A549 (cell line): ENCODE data around the gene DLG1. TPM values are rescaled to one million over a fixed set of nuclear protein-coding genes. Genes with fewer than 3 reads are reported as not detected.

Experiments
- ATAC-seq, 2 experiments: fragments of 200-7000 bp in 1 of 2; fragments of >200 bp in 1 of 2; cut with Nextera tagmentation in 1 of 2; cut with Tn5 transposase in 1 of 2; 3 replicates each; pipeline versions ENCODE4 v1.8.0 to v1.9.1; 2018 to 2020; ENCODE audit warnings: mild to moderate bottlenecking in 1 of 2, moderate library complexity in 1 of 2
- CTCF ChIA-PET: fragments of 300-600 bp; sonication (Branson Sonifier 250); formaldehyde crosslinking; extraction: SDS; loops from one replicate; lab custom pipeline; 2021; ENCODE audit warnings: antibody characterized with exemption, inconsistent platforms; lab: Yijun Ruan, JAX
- POLR2A ChIA-PET: fragments of 350-600 bp; formaldehyde crosslinking; extraction: SDS; loops from one replicate; lab custom pipeline; 2021; ENCODE audit warnings: antibody characterized with exemption, inconsistent platforms; lab: Yijun Ruan, JAX
- DNase-seq, 2 experiments: peaks; one replicate each; pipeline versions ENCODE4 v3.0.0 to v3.0.0-alpha.2; 2011 to 2016; ENCODE audit warnings: low read depth in 1 of 2, low spot score in 1 of 2
- FAIRE-seq: peaks from 2 replicates; lab custom pipeline; 2011; peaks lifted over from hg19 to GRCh38; lab: Jason Lieb, UNC
- H3K27ac ChIP-seq, 2 experiments: fragments of >200 bp; sonication (Bioruptor Twin); formaldehyde crosslinking; 3 replicates each; pipeline ENCODE4 v1.5.1; 2016 to 2017
- H3K4me1 ChIP-seq: fragments of >200 bp; sonication (Bioruptor Twin); formaldehyde crosslinking; 3 replicates; pipeline ENCODE4 v1.6.1; 2016
- H3K4me2 ChIP-seq: fragments of >200 bp; sonication (Bioruptor Twin); formaldehyde crosslinking; 3 replicates; pipeline ENCODE4 v1.6.1; 2016
- H3K4me3 ChIP-seq: fragments of >200 bp; sonication (Bioruptor Twin); formaldehyde crosslinking; 3 replicates; pipeline ENCODE4 v1.5.1; 2016
- H3K9me3 ChIP-seq: fragments of >200 bp; sonication (Bioruptor Twin); formaldehyde crosslinking; 3 replicates; pipeline ENCODE4 v1.6.1; 2016
- CBX8 ChIP-seq: fragments of 200-600 bp; sonication (generic); IDR thresholded peaks from 2 replicates; pipeline ENCODE4 v1.6.1; 2016
- CEBPB ChIP-seq, 2 experiments: fragments of >200 bp in 1 of 2; sonication (Bioruptor Twin) in 1 of 2; formaldehyde crosslinking in 1 of 2; IDR thresholded peaks; 2 replicates each; pipeline ENCODE4 v1.6.1; 2012 to 2016
- CHD2 ChIP-seq: fragments of 150-350 bp; IDR thresholded peaks from 2 replicates; pipeline ENCODE4 v1.6.1; 2014; ENCODE audit warnings: low read length; ENCODE audit not compliant: partially characterized antibody
- FOSB ChIP-seq: fragments of 250-450 bp; sonication (Bioruptor Pico); IDR thresholded peaks from 2 replicates; pipeline ENCODE4 v1.5.0; 2020; ENCODE audit warnings: mild to moderate bottlenecking, moderate library complexity
- FOSL2 ChIP-seq, 2 experiments: fragments of 450-650 bp in 1 of 2; fragments of >200 bp in 1 of 2; sonication (Bioruptor Twin) in 1 of 2; formaldehyde crosslinking; IDR thresholded peaks; 2 replicates each; pipeline versions ENCODE4 v1.5.0 to v1.6.1; 2016 to 2020; ENCODE audit warnings: mild to moderate bottlenecking in 1 of 2, moderate library complexity in 1 of 2
- JUN ChIP-seq, 2 experiments: fragments of >200 bp; sonication (Bioruptor Twin); formaldehyde crosslinking; IDR thresholded peaks; 2 replicates in 1 of 2; 3 replicates in 1 of 2; pipeline ENCODE4 v1.6.1; 2016 to 2017
- KDM1A ChIP-seq: fragments of 200-600 bp; sonication (generic); IDR thresholded peaks from 2 replicates; pipeline ENCODE4 v1.6.1; 2016; ENCODE audit warnings: low read depth, mild to moderate bottlenecking
- MAFK ChIP-seq: fragments of 450-650 bp; IDR thresholded peaks from 2 replicates; pipeline ENCODE4 v1.6.1; 2014; ENCODE audit not compliant: partially characterized antibody
- NPAS2 ChIP-seq: fragments of 250-450 bp; sonication (Bioruptor Pico); IDR thresholded peaks from 2 replicates; pipeline ENCODE4 v1.8.0; 2022; ENCODE audit warnings: mild to moderate bottlenecking, moderate library complexity, borderline replicate concordance
- POLR2AphosphoS2 ChIP-seq: conservative IDR thresholded peaks from 2 replicates; pipeline ENCODE4 v1.6.1; 2012; ENCODE audit warnings: low read length, improper control_type of control experiment, inconsistent platforms
- RAD21 ChIP-seq, 2 experiments: fragments of >200 bp in 1 of 2; sonication (Bioruptor Twin) in 1 of 2; formaldehyde crosslinking in 1 of 2; IDR thresholded peaks in 1 of 2; conservative IDR thresholded peaks in 1 of 2; 2 replicates in 1 of 2; 3 replicates in 1 of 2; pipeline ENCODE4 v1.6.1; 2012 to 2018; ENCODE audit warnings: inconsistent platforms in 1 of 2
- RNF2 ChIP-seq: fragments of 200-600 bp; sonication (generic); IDR thresholded peaks from 2 replicates; pipeline ENCODE4 v1.6.1; 2016; ENCODE audit warnings: low read depth, mild to moderate bottlenecking, antibody characterized with exemption, moderate library complexity, borderline replicate concordance
- SREBF2 ChIP-seq: fragments of 450-650 bp; IDR thresholded peaks from 2 replicates; pipeline ENCODE4 v1.6.1; 2014; ENCODE audit warnings: mild to moderate bottlenecking, moderate library complexity
- TP53 ChIP-seq: fragments of 250-450 bp; sonication (Bioruptor Pico); IDR thresholded peaks from 2 replicates; pipeline ENCODE4 v1.5.0; 2021; ENCODE audit warnings: mild to moderate bottlenecking, moderate library complexity
- WGBS: methylation state at CpG from one replicate; pipeline ENCODE4 v1.1.6; 2017; ENCODE audit errors: missing lambda C conversion rate; 5-methylcytosine and 5-hydroxymethylcytosine counted together
- polyA plus RNA-seq, 4 experiments: library from polyadenylated mRNA; depleted of rRNA in 3 of 4; stranded (reverse); fragments of >200 nt; fragmentation: RNase III in 1 of 4; extraction: RNeasy Plus Mini Kit Qiagen cat#74134 plus additional on column Dnase treatment in 1 of 4; gene quantifications; 2 replicates in 3 of 4; 3 replicates in 1 of 4; pipeline ENCODE4 v1.2.3, GENCODE V29; 2011 to 2017
- TF ChIP-seq, protein P1 (sequence below): IDR thresholded peaks from 2 replicates; pipeline ENCODE4 v1.6.1; 2012; ENCODE audit warnings: low read depth, borderline replicate concordance
- TF ChIP-seq, protein P2 (sequence below): fragments of 200-600 bp; sonication (generic); IDR thresholded peaks from 2 replicates; pipeline ENCODE4 v1.6.1; 2016; ENCODE audit warnings: antibody characterized with exemption, mild to moderate bottlenecking, moderate library complexity
- TF ChIP-seq, protein P3 (sequence below): fragments of 250-450 bp; sonication (Bioruptor Pico); IDR thresholded peaks from 2 replicates; pipeline ENCODE4 v1.5.0; 2021; ENCODE audit warnings: mild to moderate bottlenecking, moderate library complexity, borderline replicate concordance
- TF ChIP-seq, protein P4 (sequence below): fragments of >200 bp; sonication (Bioruptor Twin); formaldehyde crosslinking; IDR thresholded peaks from 2 replicates; pipeline ENCODE4 v1.6.1; 2016

DLG1 gene
- polyA plus RNA-seq, 2 of the 4 experiments (the other 2 are of a cell fraction) = 27.0 to 33.9 TPM

- no peak overlapping the region for H3K27ac ChIP-seq
- FAIRE-seq (no peak), ATAC-seq (no peak), DNase-seq (no peak)
- TF ChIP-seq, protein P1, sequence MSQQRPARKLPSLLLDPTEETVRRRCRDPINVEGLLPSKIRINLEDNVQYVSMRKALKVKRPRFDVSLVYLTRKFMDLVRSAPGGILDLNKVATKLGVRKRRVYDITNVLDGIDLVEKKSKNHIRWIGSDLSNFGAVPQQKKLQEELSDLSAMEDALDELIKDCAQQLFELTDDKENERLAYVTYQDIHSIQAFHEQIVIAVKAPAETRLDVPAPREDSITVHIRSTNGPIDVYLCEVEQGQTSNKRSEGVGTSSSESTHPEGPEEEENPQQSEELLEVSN = no peak
- peak; percentile 62 for TF ChIP-seq MAFK
- TF ChIP-seq, protein P2, sequence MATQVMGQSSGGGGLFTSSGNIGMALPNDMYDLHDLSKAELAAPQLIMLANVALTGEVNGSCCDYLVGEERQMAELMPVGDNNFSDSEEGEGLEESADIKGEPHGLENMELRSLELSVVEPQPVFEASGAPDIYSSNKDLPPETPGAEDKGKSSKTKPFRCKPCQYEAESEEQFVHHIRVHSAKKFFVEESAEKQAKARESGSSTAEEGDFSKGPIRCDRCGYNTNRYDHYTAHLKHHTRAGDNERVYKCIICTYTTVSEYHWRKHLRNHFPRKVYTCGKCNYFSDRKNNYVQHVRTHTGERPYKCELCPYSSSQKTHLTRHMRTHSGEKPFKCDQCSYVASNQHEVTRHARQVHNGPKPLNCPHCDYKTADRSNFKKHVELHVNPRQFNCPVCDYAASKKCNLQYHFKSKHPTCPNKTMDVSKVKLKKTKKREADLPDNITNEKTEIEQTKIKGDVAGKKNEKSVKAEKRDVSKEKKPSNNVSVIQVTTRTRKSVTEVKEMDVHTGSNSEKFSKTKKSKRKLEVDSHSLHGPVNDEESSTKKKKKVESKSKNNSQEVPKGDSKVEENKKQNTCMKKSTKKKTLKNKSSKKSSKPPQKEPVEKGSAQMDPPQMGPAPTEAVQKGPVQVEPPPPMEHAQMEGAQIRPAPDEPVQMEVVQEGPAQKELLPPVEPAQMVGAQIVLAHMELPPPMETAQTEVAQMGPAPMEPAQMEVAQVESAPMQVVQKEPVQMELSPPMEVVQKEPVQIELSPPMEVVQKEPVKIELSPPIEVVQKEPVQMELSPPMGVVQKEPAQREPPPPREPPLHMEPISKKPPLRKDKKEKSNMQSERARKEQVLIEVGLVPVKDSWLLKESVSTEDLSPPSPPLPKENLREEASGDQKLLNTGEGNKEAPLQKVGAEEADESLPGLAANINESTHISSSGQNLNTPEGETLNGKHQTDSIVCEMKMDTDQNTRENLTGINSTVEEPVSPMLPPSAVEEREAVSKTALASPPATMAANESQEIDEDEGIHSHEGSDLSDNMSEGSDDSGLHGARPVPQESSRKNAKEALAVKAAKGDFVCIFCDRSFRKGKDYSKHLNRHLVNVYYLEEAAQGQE = no peak
- CTCF ChIA-PET = no interaction called here
- no peak overlapping the region for H3K4me2 ChIP-seq
- 92% methylated on average over 7 of the region's 7 CpGs for WGBS
- H3K9me3 ChIP-seq = peaks cover 14% of the 10 kb centered on the region
- POLR2A ChIA-PET = no interaction called here
- H3K4me1 ChIP-seq = peaks cover 10% of the 10 kb centered on the region; the same call in 1 of the 3 replicates
- H3K4me3 ChIP-seq = no peak overlapping the region
Observed at GRCh38 chr3:197253238-197253947, 45.0 kb downstream of the DLG1 start.

DNA sequence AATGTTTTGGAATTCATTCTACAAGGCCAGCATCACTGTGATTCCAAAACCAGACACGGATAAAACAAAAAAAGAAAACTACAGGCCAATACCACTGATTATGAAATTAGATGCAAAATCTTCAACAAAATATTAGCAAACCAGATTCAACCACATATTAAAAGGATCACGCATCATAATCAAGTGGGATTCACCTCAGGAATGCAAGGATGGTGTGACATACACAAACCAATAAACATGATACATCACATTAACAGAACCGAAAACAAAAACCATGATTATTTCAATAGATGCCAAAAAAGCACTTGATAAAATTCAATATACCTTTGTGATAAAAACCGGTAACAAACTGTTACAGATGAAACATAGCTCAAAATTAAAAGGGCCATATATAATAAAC, 48.9 kb downstream of the DLG1 start:
- Histone ChIP-seq H3K4me3 (no peak overlapping the region), H3K4me2 (no peak overlapping the region), H3K4me1 (no peaks in the 10 kb centered on the region), H3K9me3 (peaks cover 28% of the 10 kb centered on the region), H3K27ac (no peak overlapping the region)
- DNase-seq (no peak), FAIRE-seq (no peak), ATAC-seq (no peak)
- WGBS = 89% methylated on average over 4 of the region's 4 CpGs
- TF ChIP-seq CHD2 (no peak), SREBF2 (no peak), RNF2 (no peak), JUN (IDR thresholded peaks at IDR 0.05) (no peak), TP53 (CRISPR knock-in tag) (no peak), FOSB (CRISPR knock-in tag) (no peak), CEBPB (IDR thresholded peaks at IDR 0.05) (no peak), RAD21 (conservative IDR thresholded peaks at IDR 0.05 in 1 of 2, IDR thresholded peaks at IDR 0.05 in 1 of 2) (no peak), CBX8 (no peak), POLR2AphosphoS2 (no peak), FOSL2 (IDR thresholded peaks at IDR 0.05) (no peak), FOSL2 (CRISPR knock-in tag; IDR thresholded peaks at IDR 0.05) (no peak), KDM1A (no peak), NPAS2 (CRISPR knock-in tag) (no peak)
- TF ChIP-seq, protein P3, sequence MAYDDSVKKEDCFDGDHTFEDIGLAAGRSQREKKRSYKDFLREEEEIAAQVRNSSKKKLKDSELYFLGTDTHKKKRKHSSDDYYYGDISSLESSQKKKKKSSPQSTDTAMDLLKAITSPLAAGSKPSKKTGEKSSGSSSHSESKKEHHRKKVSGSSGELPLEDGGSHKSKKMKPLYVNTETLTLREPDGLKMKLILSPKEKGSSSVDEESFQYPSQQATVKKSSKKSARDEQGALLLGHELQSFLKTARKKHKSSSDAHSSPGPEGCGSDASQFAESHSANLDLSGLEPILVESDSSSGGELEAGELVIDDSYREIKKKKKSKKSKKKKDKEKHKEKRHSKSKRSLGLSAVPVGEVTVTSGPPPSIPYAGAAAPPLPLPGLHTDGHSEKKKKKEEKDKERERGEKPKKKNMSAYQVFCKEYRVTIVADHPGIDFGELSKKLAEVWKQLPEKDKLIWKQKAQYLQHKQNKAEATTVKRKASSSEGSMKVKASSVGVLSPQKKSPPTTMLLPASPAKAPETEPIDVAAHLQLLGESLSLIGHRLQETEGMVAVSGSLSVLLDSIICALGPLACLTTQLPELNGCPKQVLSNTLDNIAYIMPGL (CRISPR knock-in tag) = no peak
- TF ChIP-seq, protein P4, sequence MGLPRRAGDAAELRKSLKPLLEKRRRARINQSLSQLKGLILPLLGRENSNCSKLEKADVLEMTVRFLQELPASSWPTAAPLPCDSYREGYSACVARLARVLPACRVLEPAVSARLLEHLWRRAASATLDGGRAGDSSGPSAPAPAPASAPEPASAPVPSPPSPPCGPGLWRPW = no peak
- ChIA-PET CTCF (interaction anchor here (1.6 kb wide), 1 partner anchor 261 kb away, joined by 5 read pairs; no protein-coding TSS in a partner anchor), POLR2A (no interaction called here)
